NCI-H82 treated with DMSO at 0.1 percent for 48 hours (cell line): ENCODE results near the gene DPP7.
"Not testable (repeated sequence)": the region's sequence is repeated elsewhere in the genome, so short reads cannot be mapped to it uniquely, and the experiment has no call there.

ENCODE experiments used
- DNase-seq: peaks from one replicate; lab custom pipeline; 2025; ENCODE audit not compliant: unreplicated experiment; lab: John Stamatoyannopoulos, UW

The DPP7 gene

GRCh38 chr9:137130176-137130755 is 15.7 kb upstream of the DPP7 start:
- DNase-seq: no peak

DNA sequence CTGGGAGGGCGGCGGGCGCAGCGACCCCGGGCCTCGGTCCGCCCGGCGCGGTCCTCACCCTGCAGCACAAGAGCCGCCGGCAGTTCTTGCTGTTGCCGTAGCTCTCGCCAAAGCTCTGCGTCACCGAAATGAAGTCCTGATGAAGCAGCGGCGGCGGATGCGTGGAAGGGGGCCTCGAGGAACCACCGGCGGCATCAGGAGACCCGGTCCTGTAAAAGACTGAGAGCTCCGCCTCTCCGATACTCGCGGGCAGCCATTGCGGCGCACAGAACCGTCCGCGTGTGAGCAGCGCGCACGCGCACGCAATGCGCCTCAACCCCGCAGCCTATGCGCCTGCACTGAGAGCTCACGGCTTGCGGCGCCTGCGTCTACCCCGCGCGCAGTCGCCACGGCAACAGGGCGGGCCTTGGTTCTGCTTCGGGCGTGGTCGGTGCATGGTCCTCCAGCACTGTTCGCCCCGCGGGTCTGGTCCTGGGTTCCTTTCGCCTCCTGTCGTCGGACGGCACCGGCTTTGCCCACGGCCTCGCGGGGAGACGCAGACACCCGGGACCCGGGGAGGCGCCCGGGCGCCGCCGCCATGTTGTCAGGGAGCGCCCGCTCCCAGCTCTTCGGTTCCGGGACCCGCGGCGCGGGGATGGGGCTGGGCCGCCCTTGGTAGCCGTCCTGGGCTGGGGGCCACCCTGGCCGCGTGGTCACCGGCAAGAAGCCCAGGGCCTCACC is 15.1 kb upstream of the DPP7 start:
- peak; percentile 37 for DNase-seq

DNA sequence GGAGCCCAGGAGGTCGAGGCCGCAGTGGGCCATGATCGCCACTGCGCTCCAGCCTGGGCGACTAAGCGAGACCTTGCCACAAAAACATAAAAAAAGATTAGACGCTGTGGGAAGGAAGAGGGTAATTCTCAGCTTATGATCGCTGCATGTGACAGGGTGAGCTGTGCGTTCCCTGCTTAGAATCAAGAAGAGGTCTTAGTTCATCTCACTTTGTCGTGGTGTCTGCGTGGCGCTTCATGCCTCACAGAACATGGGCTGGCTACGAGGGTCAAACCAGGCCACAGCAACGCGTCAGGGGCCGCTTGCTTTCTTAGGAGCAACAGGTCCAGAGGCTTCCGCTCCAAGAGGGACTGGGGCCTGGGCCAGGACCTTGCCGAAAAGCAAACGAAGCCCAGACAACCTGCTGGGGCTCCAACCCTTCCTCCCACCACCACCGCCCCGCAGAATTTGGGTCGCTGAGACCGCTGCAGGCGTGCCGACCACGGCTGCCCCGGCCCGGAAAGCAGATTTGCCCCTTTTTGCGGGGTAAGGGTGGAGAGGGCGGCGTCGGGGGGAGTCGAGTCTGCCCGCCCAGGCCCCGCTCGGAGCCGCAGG is 14.4 kb upstream of the DPP7 start:
- no peak for DNase-seq

GRCh38 chr9:137128158-137128861 is 13.8 kb upstream of the DPP7 start:
- no peak for DNase-seq

DNA sequence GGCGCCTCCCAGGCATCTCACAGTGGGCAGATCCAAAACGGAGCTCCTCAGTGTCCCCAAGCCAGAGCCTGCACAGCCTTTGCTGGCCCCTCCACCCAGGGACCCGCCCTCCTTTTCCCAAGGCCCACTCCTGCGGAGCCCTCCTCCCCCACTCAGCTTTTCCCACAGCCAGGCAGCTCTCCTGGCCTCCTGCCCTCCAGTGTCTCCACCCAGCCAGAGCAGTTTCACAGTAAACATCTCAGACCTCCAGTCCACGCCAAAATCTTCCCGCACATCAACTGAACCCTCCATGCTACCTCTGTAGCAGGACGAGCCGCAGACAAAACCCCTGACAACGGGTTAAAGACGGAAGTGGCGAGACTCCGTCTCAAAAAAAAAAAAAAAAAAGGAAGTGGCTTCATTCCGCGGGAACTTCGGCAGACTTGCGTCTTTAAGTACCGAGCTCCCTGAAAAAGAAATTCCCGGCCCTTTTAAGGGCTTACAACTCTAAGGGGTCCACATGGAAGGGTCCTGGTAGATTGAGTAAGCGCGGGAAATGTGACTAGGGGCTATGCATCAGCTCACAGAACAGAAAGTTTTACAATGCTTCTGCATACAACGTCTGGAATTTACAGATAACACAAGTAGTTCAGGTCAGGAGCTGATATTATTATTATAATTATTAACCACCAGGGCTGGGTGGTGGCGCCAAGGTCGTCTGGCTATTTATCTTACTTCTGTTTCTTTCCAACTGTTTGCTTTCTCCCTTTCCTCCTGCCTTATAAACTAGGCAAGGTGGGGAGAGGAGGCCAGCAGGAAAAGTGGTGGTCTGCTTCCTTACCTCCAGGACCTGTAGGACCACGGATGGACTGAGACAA is 13.0 kb upstream of the DPP7 start:
- no peak for DNase-seq

- DNase-seq: no peak
Measured at GRCh38 chr9:137126786-137127185, 12.3 kb upstream of the DPP7 start.

DNA sequence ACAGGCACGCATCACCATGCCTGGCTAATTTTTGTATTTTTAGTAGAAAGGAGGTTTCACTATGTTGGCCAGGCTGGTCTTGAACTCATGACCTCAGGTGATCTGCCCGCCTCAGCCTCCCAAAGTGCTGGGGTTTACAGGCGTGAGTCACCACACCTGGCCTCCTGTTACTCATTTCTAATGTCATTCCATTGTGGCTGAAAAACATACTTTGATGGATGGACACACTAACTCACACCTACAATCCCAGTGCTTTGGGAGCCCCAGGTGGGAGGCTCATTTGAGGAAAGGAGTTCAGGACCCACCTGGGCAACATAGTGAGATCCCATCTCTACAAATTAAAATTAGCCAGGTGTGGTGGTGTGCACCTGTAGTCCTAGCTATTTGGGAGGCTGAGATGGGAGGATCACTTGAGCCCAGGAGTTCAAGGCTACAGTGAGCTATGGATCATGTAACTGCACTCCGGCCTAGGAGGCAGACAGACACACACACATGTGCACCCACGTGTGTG is 9.5 kb upstream of the DPP7 start:
- DNase-seq: not testable (repeated sequence)

DNA sequence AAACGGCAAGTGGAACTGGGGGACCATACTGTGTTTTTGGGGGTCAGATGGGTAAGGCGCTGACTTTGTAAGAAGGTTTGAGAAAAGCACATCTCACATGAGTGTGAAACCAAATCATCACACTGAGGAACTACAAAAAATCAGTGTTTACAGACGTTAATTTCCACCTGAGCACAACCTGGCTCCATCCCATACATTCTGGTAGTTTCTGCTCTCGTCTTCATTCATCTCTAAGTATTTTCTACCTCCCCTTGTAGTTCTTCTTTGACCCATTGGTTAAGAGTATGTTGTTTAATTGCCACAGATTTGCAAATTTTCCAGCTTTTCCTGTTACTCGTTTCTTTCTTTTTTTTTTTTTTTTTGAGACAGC is 8.9 kb upstream of the DPP7 start:
- DNase-seq: no peak

- not testable (repeated sequence) for DNase-seq
Measured at GRCh38 chr9:137122796-137123467, 8.4 kb upstream of the DPP7 start.

DNA sequence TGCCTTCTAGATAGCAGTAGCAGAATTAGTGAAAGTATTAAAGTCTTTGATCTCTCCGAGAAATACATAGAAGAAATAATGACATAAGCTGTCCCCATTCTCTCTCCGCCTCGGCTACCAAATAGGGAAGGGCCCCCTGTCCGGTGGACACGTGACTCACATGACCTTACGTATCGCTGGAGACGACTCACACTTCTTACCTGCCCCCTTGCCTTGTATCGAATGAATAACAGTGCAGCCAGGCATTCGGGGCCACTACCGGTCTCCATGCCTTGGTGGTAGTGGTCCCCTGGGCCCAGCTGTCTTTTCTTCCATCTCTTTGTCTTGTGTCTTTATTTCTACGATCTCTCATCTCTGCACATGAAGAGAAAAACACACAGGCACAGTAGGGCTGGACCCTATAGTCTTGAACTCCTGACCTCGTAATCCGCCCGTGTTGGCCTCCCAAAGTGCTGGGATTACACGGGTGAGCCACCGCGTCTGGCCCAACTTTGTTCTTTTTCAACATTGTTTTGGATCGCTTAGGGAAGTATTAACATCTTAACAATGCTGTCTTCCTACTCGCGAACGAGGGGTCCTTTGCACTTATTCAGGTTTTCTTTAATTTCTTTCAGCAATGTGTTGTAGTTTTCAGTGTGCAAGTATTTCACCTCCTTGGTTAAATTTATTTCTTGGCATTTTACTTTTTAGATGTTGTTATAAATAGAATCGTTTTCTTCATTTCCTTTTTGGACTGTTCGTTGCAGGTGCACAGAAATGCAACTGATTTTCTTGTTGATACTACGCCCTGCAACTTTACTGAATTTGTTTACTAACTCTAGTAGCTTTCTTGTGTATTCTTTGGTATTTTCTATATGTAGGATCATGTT is 7.6 kb upstream of the DPP7 start:
- DNase-seq: not testable (repeated sequence)

DNA sequence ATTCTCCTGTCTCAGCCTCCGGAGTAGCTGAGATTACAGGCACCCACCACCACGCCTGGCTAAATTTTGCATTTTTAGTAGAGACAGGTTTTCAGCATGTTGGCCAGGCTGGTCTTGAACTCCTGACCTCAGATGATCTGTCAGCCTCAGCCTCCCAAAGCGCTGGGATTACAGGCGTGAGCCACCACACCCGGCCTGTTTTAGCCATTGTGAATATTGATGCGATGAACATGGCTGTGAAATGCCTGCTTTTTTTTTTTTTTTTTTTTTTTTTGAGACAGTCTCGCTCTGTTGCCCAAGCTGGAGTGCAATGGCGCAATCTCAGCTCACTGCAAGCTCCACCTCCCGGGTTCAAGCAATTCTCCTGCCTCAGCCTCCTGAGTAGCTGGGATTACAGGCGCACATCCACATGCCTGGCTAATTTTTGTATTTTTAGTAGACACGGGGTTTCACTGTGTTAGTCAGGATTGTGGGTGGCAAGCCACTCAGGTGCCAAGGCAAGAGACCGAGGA is 3.6 kb upstream of the DPP7 start:
- DNase-seq: not testable (repeated sequence)

GRCh38 chr9:137117269-137117731 is 2.8 kb upstream of the DPP7 start:
- no peak for DNase-seq

DNA sequence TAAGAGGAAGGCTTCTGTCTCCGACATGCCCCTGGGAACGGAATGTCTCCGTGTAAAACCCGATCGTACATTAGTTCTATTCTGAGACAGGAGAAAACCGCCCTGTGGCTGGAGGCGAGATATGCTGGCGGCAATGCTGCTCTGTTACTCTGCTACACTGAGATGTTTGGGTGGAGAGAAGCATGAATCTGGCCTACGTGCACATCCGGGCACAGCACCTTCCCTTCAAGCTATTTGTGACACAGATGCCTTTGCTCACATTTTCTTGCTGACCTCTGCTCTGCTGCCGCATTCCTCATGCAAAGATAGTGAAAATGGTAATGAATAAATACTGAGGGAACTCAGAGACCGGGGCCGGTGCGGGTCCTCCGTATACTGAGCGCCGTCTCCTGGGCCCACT is 2.2 kb upstream of the DPP7 start:
- no peak for DNase-seq

- DNase-seq: no peak
Measured at GRCh38 chr9:137116027-137116507, 1.5 kb upstream of the DPP7 start.

DNA sequence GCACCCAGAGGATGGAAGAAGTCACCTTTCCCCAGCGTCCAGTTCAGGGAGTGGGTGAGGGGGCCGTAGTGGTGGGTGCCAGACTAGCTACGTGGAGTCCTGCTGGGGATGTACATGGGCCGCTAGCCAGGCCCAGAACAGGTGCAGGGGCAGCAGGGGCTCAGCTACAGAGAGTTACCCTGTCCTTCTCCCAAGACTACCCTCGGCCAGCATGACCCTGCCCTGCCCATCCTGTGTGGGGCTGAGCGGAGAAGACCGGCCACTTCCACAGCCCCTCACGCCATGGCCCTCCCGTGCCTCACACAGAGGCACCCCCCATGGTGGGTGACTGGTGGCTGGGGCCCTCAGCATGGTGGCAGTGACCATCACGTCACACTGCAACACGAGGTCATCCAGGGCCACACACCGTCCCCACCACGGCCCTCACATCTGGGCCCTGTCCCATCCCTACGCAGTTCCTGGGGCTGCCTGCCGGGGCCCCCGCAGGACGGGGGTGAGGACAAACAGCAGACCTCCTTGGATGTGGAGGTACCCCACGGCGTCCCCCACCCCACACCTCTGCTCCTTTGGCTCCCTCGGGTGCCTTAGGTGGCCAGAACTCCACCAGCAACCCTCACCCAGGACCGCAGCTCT is 977 bp upstream of the DPP7 start:
- DNase-seq: no peak

GRCh38 chr9:137114220-137114612 is 317 bp downstream of the DPP7 start:
- DNase-seq: no peak

- no peak for DNase-seq
Measured at GRCh38 chr9:137113385-137114159, 961 bp downstream of the DPP7 start.
